NT2/D1 (cell line): ENCODE measurements around the gene IL1R2.

ENCODE experiments used
- DNase-seq: peaks from one replicate; pipeline ENCODE4 v3.0.0-alpha.2; 2011; ENCODE audit warnings: low read depth, low spot score
- H3K27me3 ChIP-seq: 2 replicates; pipeline ENCODE4 v1.6.0; 2011; ENCODE audit warnings: mild to moderate bottlenecking; ENCODE audit not compliant: insufficient read length, insufficient read depth
- H3K36me3 ChIP-seq: 2 replicates; pipeline ENCODE4 v1.6.1; 2011; ENCODE audit warnings: mild to moderate bottlenecking, low read length, mixed read lengths; ENCODE audit not compliant: insufficient read depth, insufficient read length
- H3K4me1 ChIP-seq: 2 replicates; pipeline ENCODE4 v1.5.1; 2011; ENCODE audit not compliant: insufficient read depth, insufficient read length
- H3K4me3 ChIP-seq: 2 replicates; pipeline ENCODE4 v1.5.1; 2011; ENCODE audit warnings: low read depth; ENCODE audit not compliant: insufficient read length
- H3K9ac ChIP-seq: 2 replicates; pipeline ENCODE4 v1.6.0; 2011; ENCODE audit warnings: low read depth; ENCODE audit not compliant: insufficient read length
- H3K9me3 ChIP-seq: 2 replicates; pipeline ENCODE4 v1.5.1; 2011; ENCODE audit warnings: mild to moderate bottlenecking, low read length; ENCODE audit not compliant: insufficient read depth
- SUZ12 ChIP-seq: IDR thresholded peaks from 2 replicates; pipeline ENCODE4 v1.6.1; 2011; ENCODE audit not compliant: insufficient read length, insufficient read depth; ENCODE audit errors: extremely low read depth
- YY1 ChIP-seq: IDR thresholded peaks from 2 replicates; pipeline ENCODE4 v1.6.1; 2011; ENCODE audit not compliant: insufficient read length, insufficient read depth
- ZNF274 ChIP-seq: IDR thresholded peaks from 2 replicates; pipeline ENCODE4 v1.6.1; 2011; ENCODE audit warnings: mild to moderate bottlenecking, low read depth, low read length

IL1R2 gene

DNA sequence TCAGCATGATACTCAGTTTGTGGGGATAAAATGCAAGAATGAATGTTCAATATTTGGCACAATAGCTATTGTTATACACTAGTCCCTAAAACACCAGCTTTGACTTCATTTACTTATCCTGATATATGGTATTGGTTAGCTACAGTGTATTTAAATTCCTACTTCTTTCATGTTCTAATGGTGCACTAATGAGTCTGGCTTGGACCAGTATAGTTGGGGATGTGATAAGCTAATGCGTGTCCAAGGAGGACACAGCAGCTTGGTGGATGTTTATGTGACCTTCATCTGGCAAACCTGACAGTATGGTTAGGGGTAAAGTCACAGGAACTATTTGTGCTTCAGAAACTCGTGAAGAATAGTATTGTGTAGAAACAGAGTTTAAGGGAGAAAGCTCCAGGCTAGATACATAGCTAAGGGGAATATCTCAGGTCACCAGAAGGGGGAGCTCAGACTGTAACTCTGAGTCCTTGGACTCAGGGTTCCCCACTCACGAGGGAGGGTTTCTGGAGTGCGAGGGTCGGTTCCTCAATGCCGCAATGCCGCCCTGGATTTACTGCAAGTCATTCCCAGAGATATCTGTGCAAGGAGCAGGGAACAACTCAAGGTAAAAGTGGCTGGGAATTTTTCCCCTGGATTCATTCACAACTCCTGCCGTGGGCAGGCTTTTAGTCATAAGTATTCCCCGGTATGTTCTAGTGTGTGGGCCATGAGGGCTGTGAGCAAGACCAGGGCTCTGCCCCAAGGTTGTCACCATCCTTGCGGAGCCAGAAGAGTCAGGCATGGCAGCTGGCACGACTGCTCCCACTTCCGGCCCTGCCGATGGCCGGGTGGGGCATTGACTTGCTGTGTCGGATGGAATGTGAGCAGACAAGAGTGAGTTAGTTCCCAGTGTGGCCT lies 14.5 kb downstream of the IL1R2 start:
- TF ChIP-seq SUZ12 = no peak
- no peak for TF ChIP-seq ZNF274
- no peak for TF ChIP-seq YY1
- Histone ChIP-seq H3K4me1 (peaks cover 3% of the 10 kb centered on the region), H3K9me3 (no peaks in the 10 kb centered on the region), H3K4me3 (no peak overlapping the region), H3K36me3 (no peaks in the 10 kb centered on the region), H3K9ac (no peak overlapping the region), H3K27me3 (peaks cover 8% of the 10 kb centered on the region)
- DNase-seq = peak; percentile 50

- no peak for TF ChIP-seq SUZ12
- TF ChIP-seq YY1 = no peak
- TF ChIP-seq ZNF274 = no peak
- Histone ChIP-seq H3K36me3 (no peaks in the 10 kb centered on the region), H3K4me3 (no peak overlapping the region), H3K9ac (no peak overlapping the region), H3K4me1 (peaks cover 3% of the 10 kb centered on the region), H3K9me3 (no peaks in the 10 kb centered on the region), H3K27me3 (peaks cover 8% of the 10 kb centered on the region)
- no peak for DNase-seq
Observed at GRCh38 chr2:102006886-102007278, 15.1 kb downstream of the IL1R2 start.

GRCh38 chr2:102008490-102008889 lies 16.7 kb downstream of the IL1R2 start:
- H3K9ac ChIP-seq = no peak overlapping the region
- TF ChIP-seq YY1 = no peak
- TF ChIP-seq SUZ12 = no peak
- no peak for TF ChIP-seq ZNF274
- DNase-seq = no peak
- H3K27me3 ChIP-seq = peaks cover 8% of the 10 kb centered on the region
- no peak overlapping the region for H3K4me3 ChIP-seq
- no peaks in the 10 kb centered on the region for H3K36me3 ChIP-seq
- H3K4me1 ChIP-seq = peaks cover 3% of the 10 kb centered on the region
- H3K9me3 ChIP-seq = peaks cover 6% of the 10 kb centered on the region; the same call in 1 of the 2 replicates

DNA sequence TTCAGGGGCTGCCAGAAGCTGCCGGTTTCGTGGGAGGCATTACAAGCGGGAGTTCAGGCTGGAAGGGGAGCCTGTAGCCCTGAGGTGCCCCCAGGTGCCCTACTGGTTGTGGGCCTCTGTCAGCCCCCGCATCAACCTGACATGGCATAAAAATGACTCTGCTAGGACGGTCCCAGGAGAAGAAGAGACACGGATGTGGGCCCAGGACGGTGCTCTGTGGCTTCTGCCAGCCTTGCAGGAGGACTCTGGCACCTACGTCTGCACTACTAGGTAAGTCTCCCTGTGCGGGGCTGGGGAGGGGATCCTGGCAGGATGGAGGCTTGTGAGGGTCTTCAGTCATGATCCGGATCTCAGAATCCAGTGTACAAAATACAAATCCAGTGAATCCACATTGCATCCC lies 17.8 kb downstream of the IL1R2 start:
- Histone ChIP-seq H3K9me3 (peaks cover 13% of the 10 kb centered on the region; the same call in 1 of the 2 replicates), H3K27me3 (peaks cover 8% of the 10 kb centered on the region), H3K36me3 (no peaks in the 10 kb centered on the region), H3K4me3 (no peak overlapping the region), H3K9ac (no peak overlapping the region), H3K4me1 (peaks cover 3% of the 10 kb centered on the region)
- no peak for TF ChIP-seq ZNF274
- no peak for TF ChIP-seq YY1
- TF ChIP-seq SUZ12 = no peak
- DNase-seq = no peak

DNA sequence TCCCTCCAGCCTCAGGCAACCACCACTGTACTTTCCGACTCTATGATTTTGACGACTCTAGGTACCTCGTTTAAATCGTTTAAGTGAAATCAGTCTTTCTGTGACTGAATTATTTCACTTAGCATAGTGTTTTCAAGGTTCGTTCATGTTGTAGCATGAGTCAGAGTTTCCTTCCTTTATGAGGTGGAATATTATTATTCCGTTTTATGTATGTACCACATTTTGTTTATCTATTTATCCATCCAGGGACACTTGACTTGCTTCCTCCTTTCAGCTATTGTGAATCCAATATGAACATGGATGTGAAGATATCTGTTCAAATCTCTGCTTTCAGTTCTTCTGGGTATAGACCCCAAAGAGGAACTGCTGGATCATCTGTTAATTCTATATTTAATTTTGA lies 19.1 kb downstream of the IL1R2 start:
- no peak for TF ChIP-seq ZNF274
- TF ChIP-seq YY1 = no peak
- no peak for TF ChIP-seq SUZ12
- no peak for DNase-seq
- H3K4me3 ChIP-seq = no peak overlapping the region
- peaks cover 3% of the 10 kb centered on the region for H3K4me1 ChIP-seq
- peaks cover 5% of the 10 kb centered on the region for H3K27me3 ChIP-seq
- H3K36me3 ChIP-seq = no peaks in the 10 kb centered on the region
- H3K9me3 ChIP-seq = peaks cover 13% of the 10 kb centered on the region; the same call in 1 of the 2 replicates
- H3K9ac ChIP-seq = no peak overlapping the region

- peaks cover 3% of the 10 kb centered on the region for H3K4me1 ChIP-seq
- H3K9me3 ChIP-seq = peaks cover 13% of the 10 kb centered on the region; the same call in 1 of the 2 replicates
- peaks cover under 1% of the 10 kb centered on the region for H3K27me3 ChIP-seq
- H3K4me3 ChIP-seq = no peak overlapping the region
- H3K36me3 ChIP-seq = no peaks in the 10 kb centered on the region
- no peak for DNase-seq
- no peak for TF ChIP-seq ZNF274
- no peak for TF ChIP-seq YY1
- TF ChIP-seq SUZ12 = no peak
- H3K9ac ChIP-seq = no peak overlapping the region
Observed at GRCh38 chr2:102012061-102012614, 20.4 kb downstream of the IL1R2 start.
